Endometrial microvascular endothelial cells (primary cell): ENCODE data around the gene MRPL55. TPM values are rescaled to one million over a fixed set of nuclear protein-coding genes. Genes with fewer than 3 reads are reported as not detected.

Experiments used
- in situ Hi-C: cut with HindIII; loops from 2 replicates; pipeline ENCODE4 v1.10.0; 2017; ENCODE audit warnings: low sequenced_read_pairs, low pct_unique_long_range_greater_than_20kb; ENCODE audit errors: inconsistent ontology term
- total RNA-seq: library from RNA; depleted of rRNA; stranded (reverse); fragments of >200 nt; gene quantifications from one replicate; pipeline ENCODE4 v1.2.3, GENCODE V29; 2015; ENCODE audit errors: inconsistent ontology term

Gene MRPL55
- total RNA-seq, 1 donor from 2014 or later: 89.8 TPM

GRCh38 chr1:228092342-228093049, 16.6 kb downstream of the MRPL55 start:
- in situ Hi-C loops: no loop called here

- in situ Hi-C loops: no loop called here
Observed at GRCh38 chr1:228091084-228091483, 18.0 kb downstream of the MRPL55 start.

GRCh38 chr1:228090613-228091081, 18.5 kb downstream of the MRPL55 start:
- in situ Hi-C loops: no loop called here

- in situ Hi-C loops: no loop called here
Observed at GRCh38 chr1:228089519-228090380, 19.3 kb downstream of the MRPL55 start.

- in situ Hi-C loops: no loop called here
Observed at GRCh38 chr1:228088586-228089498, 20.3 kb downstream of the MRPL55 start.

- in situ Hi-C loops: no loop called here
Observed at GRCh38 chr1:228087771-228088251, 21.3 kb downstream of the MRPL55 start.

GRCh38 chr1:228085287-228085951, 23.7 kb downstream of the MRPL55 start:
- in situ Hi-C loops: no loop called here

- in situ Hi-C loops: no loop called here
Observed at GRCh38 chr1:228084797-228085196, 24.3 kb downstream of the MRPL55 start.

- in situ Hi-C loops: no loop called here
Observed at GRCh38 chr1:228084325-228084724, 24.8 kb downstream of the MRPL55 start.

- in situ Hi-C loops: no loop called here
Observed at GRCh38 chr1:228083871-228084278, 25.2 kb downstream of the MRPL55 start.

GRCh38 chr1:228082918-228083870, 25.9 kb downstream of the MRPL55 start:
- in situ Hi-C loops: no loop called here

GRCh38 chr1:228082214-228082917, 26.7 kb downstream of the MRPL55 start, which contains the start of gene ARF1:
Gene ARF1, plus strand, starts transcription at chr1:228082708. Its CDS starts 14,407 bp downstream, at chr1:228097115.
- in situ Hi-C loops: no loop called here

- in situ Hi-C loops: no loop called here
Observed at GRCh38 chr1:228081578-228082213, 27.4 kb downstream of the MRPL55 start.

- in situ Hi-C loops: no loop called here
Observed at GRCh38 chr1:228081144-228081543, 28.0 kb downstream of the MRPL55 start.

- in situ Hi-C loops: no loop called here
Observed at GRCh38 chr1:228079601-228080263, 29.4 kb downstream of the MRPL55 start.

- in situ Hi-C loops: no loop called here
Observed at GRCh38 chr1:228079013-228079412, 30.1 kb downstream of the MRPL55 start.
